Lung (tissue), 12 donors: ENCODE data around the gene NOS1AP. TPM values are rescaled to one million over a fixed set of nuclear protein-coding genes. Genes with fewer than 3 reads are reported as not detected.

Experiments used
- ATAC-seq: fragments of 200-7000 bp; cut with Tn5 transposase; one replicate; pipeline ENCODE4 v1.9.1; 2020; ENCODE audit warnings: moderate number of reproducible peaks; ENCODE audit not compliant: insufficient read depth, low FRiP score
- DNase-seq, 3 donors: peaks; one replicate each; pipeline ENCODE4 v3.0.0-alpha.2; 2013 to 2017
- H3K27ac ChIP-seq, 2 donors: one replicate each; pipeline ENCODE4 v1.5.1; 2013; ENCODE audit warnings: mild to moderate bottlenecking in 2 of 2, moderate library complexity in 2 of 2, control low read depth in 1 of 2, inconsistent platforms in 1 of 2, low read depth in 1 of 2, low read length in 1 of 2
- H3K27me3 ChIP-seq, 3 donors: one replicate each; pipeline ENCODE4 v1.5.1; 2013; ENCODE audit warnings: low read length in 2 of 3; ENCODE audit not compliant: control insufficient read depth in 3 of 3, insufficient read depth in 3 of 3
- H3K36me3 ChIP-seq, 4 donors: one replicate each; pipeline ENCODE4 v1.5.1; 2013; ENCODE audit warnings: low read length in 4 of 4, mild to moderate bottlenecking in 1 of 4, moderate library complexity in 1 of 4; ENCODE audit not compliant: control insufficient read depth in 4 of 4, insufficient read depth in 4 of 4
- H3K4me1 ChIP-seq, 5 donors: one replicate each; pipeline ENCODE4 v1.5.1; 2013; ENCODE audit warnings: low read length in 5 of 5, mild to moderate bottlenecking in 2 of 5, moderate library complexity in 1 of 5; ENCODE audit not compliant: control insufficient read depth in 5 of 5, insufficient read depth in 5 of 5
- H3K4me3 ChIP-seq: one replicate; pipeline ENCODE4 v1.5.1; 2013; ENCODE audit warnings: mild to moderate bottlenecking, control low read depth, moderate library complexity
- H3K9ac ChIP-seq, 2 donors: one replicate each; pipeline ENCODE4 v1.5.1; 2013; ENCODE audit warnings: low read length in 2 of 2, control low read depth in 1 of 2; ENCODE audit not compliant: insufficient read depth in 1 of 2
- H3K9me3 ChIP-seq, 4 donors: one replicate each; pipeline ENCODE4 v1.5.1; 2013; ENCODE audit warnings: low read length in 3 of 4, mild to moderate bottlenecking in 1 of 4, moderate library complexity in 1 of 4; ENCODE audit not compliant: control insufficient read depth in 4 of 4, insufficient read depth in 3 of 4
- CTCF ChIP-seq: IDR thresholded peaks from 2 replicates; pipeline ENCODE4 v1.5.1; 2012; ENCODE audit warnings: mild to moderate bottlenecking; ENCODE audit errors: control extremely low read depth, extremely low read depth
- WGBS, 2 donors: extraction: QIAGEN DNeasy Blood & Tissue Kit; methylation state at CpG; one replicate each; pipeline ENCODE4 v1.1.7; 2013; 5-methylcytosine and 5-hydroxymethylcytosine counted together
- polyA plus RNA-seq, 2 donors: library from polyadenylated mRNA; stranded (reverse); fragments of 200-250 nt; gene quantifications; one replicate each; pipeline ENCODE4 v1.2.1, GENCODE V29; 2013
- total RNA-seq, 2 donors: library from RNA; depleted of rRNA in 1 of 2; stranded (reverse); fragments of >200 nt in 1 of 2; gene quantifications; one replicate each; pipeline ENCODE4 v1.2.1, GENCODE V29; 2014 to 2021
- donor health status: control.
- donor health status: control.
- donor health status: Bipolar disorder and iron deficiency.
- donor health status: healthy.
- donor health status: DM: yes; HTN: yes; CAD: no.

Gene NOS1AP
- total and polyA plus RNA-seq, 4 donors = 0.57 to 5.0 (median 1.2) TPM

GRCh38 chr1:162161916-162162550 is 92.5 kb downstream of the NOS1AP start:
- no peak overlapping the region for H3K4me3 ChIP-seq
- H3K27ac ChIP-seq = no peak overlapping the region
- WGBS, 2 donors = 71 to 79% methylated on average over 7 of the region's 7 CpGs
- H3K9me3 ChIP-seq = peaks cover 0 to 2% (median 0%) of the 10 kb centered on the region in 4 donors
- no peak for ATAC-seq
- no peak overlapping the region for H3K9ac ChIP-seq
- no peak for DNase-seq
- H3K4me1 ChIP-seq = peaks cover 0 to 9% (median 7%) of the 10 kb centered on the region in 5 donors
- no peaks in the 10 kb centered on the region for H3K36me3 ChIP-seq
- no peaks in the 10 kb centered on the region for H3K27me3 ChIP-seq
- TF ChIP-seq CTCF = no peak

GRCh38 chr1:162165528-162165927 is 96.0 kb downstream of the NOS1AP start:
- no peak for TF ChIP-seq CTCF
- Histone ChIP-seq H3K9me3 (peaks cover 0 to 2% (median 0%) of the 10 kb centered on the region in 4 donors), H3K4me3 (no peak overlapping the region), H3K36me3 (no peaks in the 10 kb centered on the region), H3K4me1 (peaks cover 0 to 26% (median 9%) of the 10 kb centered on the region in 5 donors), H3K27me3 (no peaks in the 10 kb centered on the region), H3K9ac (no peak overlapping the region), H3K27ac (no peak overlapping the region)
- ATAC-seq (no peak), DNase-seq (no peak)
- WGBS, 2 donors = 76 to 90% methylated on average over 3 of the region's 3 CpGs

GRCh38 chr1:162166917-162167615 is 97.6 kb downstream of the NOS1AP start:
- Histone ChIP-seq H3K4me1 (peaks cover 0 to 26% (median 9%) of the 10 kb centered on the region in 5 donors), H3K4me3 (no peak overlapping the region), H3K9ac (no peak overlapping the region), H3K27ac (no peak overlapping the region), H3K36me3 (no peaks in the 10 kb centered on the region), H3K9me3 (peaks cover 0 to 2% (median 0%) of the 10 kb centered on the region in 4 donors), H3K27me3 (no peaks in the 10 kb centered on the region)
- TF ChIP-seq CTCF = no peak
- DNase-seq = no peak
- ATAC-seq = no peak
- 84 to 88% methylated on average over 9 of the region's 9 CpGs for WGBS, 2 donors
